HepG2 (cell line): ENCODE measurements around the gene KCNK6. TPM values are rescaled to one million over a fixed set of nuclear protein-coding genes. Genes with fewer than 3 reads are reported as not detected.

Experiments
- ATAC-seq: fragments of 200-7000 bp; cut with Tn5 transposase; 3 replicates; pipeline ENCODE4 v1.9.1; 2020; ENCODE audit warnings: mild to moderate bottlenecking, moderate library complexity
- BruUV-seq: library from RNA; stranded (reverse); fragments of 400-500 nt; replicated peaks from 2 replicates; lab custom pipeline; 2021; lab: Mats Ljungman, UMichigan
- CTCF ChIA-PET: fragments of 300-600 bp; formaldehyde crosslinking; extraction: SDS; loops from one replicate; lab custom pipeline; 2021; ENCODE audit warnings: low total read pairs, inconsistent platforms, low intra/inter-chr PET ratio; lab: Yijun Ruan, JAX
- POLR2A ChIA-PET: fragments of 350-600 bp; sonication (Branson Sonifier 250); formaldehyde crosslinking; loops from one replicate; lab custom pipeline; 2020; ENCODE audit warnings: antibody characterized with exemption, inconsistent platforms; lab: Yijun Ruan, JAX
- DNase-seq: peaks from one replicate; pipeline ENCODE4 v3.0.0-alpha.2; 2015; ENCODE audit warnings: low spot score
- FAIRE-seq: peaks from 3 replicates; lab custom pipeline; 2011; peaks lifted over from hg19 to GRCh38; lab: Jason Lieb, UNC
- H2AFZ ChIP-seq: one replicate; pipeline ENCODE4 v1.6.1; 2011; ENCODE audit warnings: low read length, inconsistent platforms
- H3K27ac ChIP-seq: fragments of 300-600 bp; 3 replicates; pipeline ENCODE4 v1.8.0; 2011; ENCODE audit warnings: mixed run types, mild to moderate bottlenecking, mixed read lengths, low read length, inconsistent platforms; ENCODE audit not compliant: insufficient read depth; ENCODE audit errors: extremely low read length
- H3K27me3 ChIP-seq, 2 experiments: fragments of 200-600 bp in 1 of 2; 2 replicates in 1 of 2; 3 replicates in 1 of 2; pipeline versions ENCODE4 v1.6.0 to v1.8.0; 2011; ENCODE audit warnings: low read length in 2 of 2, mild to moderate bottlenecking in 2 of 2, moderate library complexity in 2 of 2, inconsistent platforms in 1 of 2; ENCODE audit not compliant: insufficient read depth in 2 of 2, control insufficient read depth in 1 of 2
- H3K36me3 ChIP-seq, 2 experiments: fragments of 200-600 bp in 1 of 2; replicated peaks in 1 of 2; 2 replicates in 1 of 2; 3 replicates in 1 of 2; pipeline versions ENCODE4 v1.5.1 to v1.8.0; 2011; ENCODE audit warnings: low read length in 2 of 2, inconsistent platforms in 1 of 2; ENCODE audit not compliant: insufficient read depth in 2 of 2, control insufficient read depth in 1 of 2
- H3K4me1 ChIP-seq: 2 replicates; pipeline ENCODE4 v1.5.1; 2012; ENCODE audit warnings: low read length, inconsistent platforms; ENCODE audit not compliant: insufficient read depth
- H3K4me2 ChIP-seq: 2 replicates; pipeline ENCODE4 v1.6.0; 2011; ENCODE audit warnings: low read depth, low read length, inconsistent platforms
- H3K4me3 ChIP-seq, 3 experiments: fragments of 200-600 bp in 1 of 3; sonication (generic), shearing (Covaris generic) in 1 of 3; replicated peaks in 1 of 3; 2 replicates each; pipeline ENCODE4 v1.5.1; 2011 to 2016; ENCODE audit warnings: low read length in 3 of 3, inconsistent platforms in 2 of 3, low read depth in 2 of 3, mild to moderate bottlenecking in 2 of 3, control low read depth in 1 of 3, mixed read lengths in 1 of 3; ENCODE audit not compliant: insufficient read depth in 1 of 3
- H3K79me2 ChIP-seq: one replicate; pipeline ENCODE4 v1.6.1; 2011; ENCODE audit warnings: low read length, inconsistent platforms; ENCODE audit not compliant: insufficient read depth
- H3K9ac ChIP-seq: 2 replicates; pipeline ENCODE4 v1.6.0; 2011; ENCODE audit warnings: mild to moderate bottlenecking, low read depth, low read length, inconsistent platforms; ENCODE audit not compliant: insufficient read depth
- H3K9me3 ChIP-seq: 2 replicates; pipeline ENCODE4 v1.5.1; 2012; ENCODE audit warnings: mild to moderate bottlenecking, low read length
- H4K20me1 ChIP-seq: 2 replicates; pipeline ENCODE4 v1.6.0; 2011; ENCODE audit warnings: inconsistent platforms, mild to moderate bottlenecking, low read length, moderate library complexity; ENCODE audit not compliant: insufficient read depth
- HCFC1 ChIP-seq: fragments of 150-350 bp; IDR thresholded peaks from 2 replicates; pipeline ENCODE4 v1.6.1; 2014; ENCODE audit warnings: low read depth, low read length
- KMT2B ChIP-seq: IDR thresholded peaks from 2 replicates; pipeline ENCODE4 v1.6.1; 2016; ENCODE audit warnings: missing genetic modification reagents, missing compliant biosample characterization
- MAFG ChIP-seq: sonication (generic); formaldehyde crosslinking; IDR thresholded peaks from 2 replicates; pipeline ENCODE4 v1.5.1; 2020; ENCODE audit warnings: mild to moderate bottlenecking, missing genetic modification reagents
- ZBTB20 ChIP-seq: sonication (generic); formaldehyde crosslinking; IDR thresholded peaks from 2 replicates; pipeline ENCODE4 v1.8.1; 2023; ENCODE audit warnings: missing genetic modification reagents, low read depth, mild to moderate bottlenecking, borderline replicate concordance
- ZNF253 ChIP-seq: sonication (generic); formaldehyde crosslinking; IDR thresholded peaks from 2 replicates; pipeline ENCODE4 v1.8.0; 2022; ENCODE audit warnings: mild to moderate bottlenecking, missing genetic modification reagents, borderline replicate concordance
- WGBS: methylation state at CpG from one replicate; pipeline ENCODE4 v1.1.6; 2017; ENCODE audit warnings: low lambda C conversion rate; 5-methylcytosine and 5-hydroxymethylcytosine counted together
- in situ Hi-C: cut with HindIII; loops from 2 replicates; pipeline ENCODE4 v1.10.0; 2017; ENCODE audit warnings: low pct_unique_long_range_greater_than_20kb; ENCODE audit not compliant: extremely low pct_ligation_motif_present
- intact Hi-C: fragments of 100-400 bp; cut with micrococcal nuclease; formaldehyde crosslinking; loops from one replicate; pipeline ENCODE4 v1.10.0; 2022; ENCODE audit not compliant: unreplicated experiment
- polyA plus RNA-seq, 8 experiments: library from polyadenylated mRNA; depleted of rRNA in 3 of 8; stranded (reverse) in 7 of 8; unstranded in 1 of 8; fragments of >200 nt; fragmentation: Illumina TruSeq in 4 of 8; extraction: Trizol in 4 of 8; gene quantifications; 2 replicates each; pipeline versions ENCODE4 v1.2.1 to v1.2.3, GENCODE V29; 2011 to 2016; ENCODE audit warnings: low read depth in 4 of 8, missing spikeins in 1 of 8, mixed read lengths in 1 of 8; ENCODE audit not compliant: insufficient read depth in 1 of 8
- total RNA-seq, 5 experiments: library from RNA; depleted of rRNA; stranded (reverse); fragments of >200 nt; fragmentation: Illumina TruSeq; extraction: Trizol; gene quantifications; 2 replicates each; pipeline ENCODE4 v1.2.3, GENCODE V29; 2016; ENCODE audit warnings: low read depth in 1 of 5
- TF ChIP-seq, protein P1 (sequence below): sonication (generic); formaldehyde crosslinking; IDR thresholded peaks from 2 replicates; pipeline ENCODE4 v1.8.1; 2023; ENCODE audit warnings: missing genetic modification reagents, mild to moderate bottlenecking, borderline replicate concordance

KCNK6 gene
- total and polyA plus RNA-seq, 2 of the 13 experiments (the other 11 are each of a cell fraction or from before 2014, with no cell fraction given): 0.03 TPM; not detected in 1

GRCh38 chr19:38298821-38299680 lies 20.6 kb upstream of the KCNK6 start:
- no peaks in the 10 kb centered on the region for H3K79me2 ChIP-seq
- CTCF ChIA-PET: no interaction called here
- POLR2A ChIA-PET: no interaction called here
- H3K9me3 ChIP-seq: no peaks in the 10 kb centered on the region
- no peak overlapping the region for H3K4me3 ChIP-seq
- H3K4me2 ChIP-seq: peak overlapping the region; percentile 18; the same call in 1 of the 2 replicates
- peak overlapping the region; percentile 5 for H2AFZ ChIP-seq
- ATAC-seq (no peak), FAIRE-seq (no peak), DNase-seq (no peak)
- H4K20me1 ChIP-seq: no peaks in the 10 kb centered on the region
- peaks cover 40% of the 10 kb centered on the region for H3K4me1 ChIP-seq
- H3K27me3 ChIP-seq: peaks cover 0 to 16% of the 10 kb centered on the region in 2 experiments; a peak in 4 of 5 replicates
- TF ChIP-seq HCFC1 (no peak), ZNF253 (CRISPR knock-in tag) (no peak), MAFG (no peak), KMT2B (no peak), ZBTB20 (no peak)
- TF ChIP-seq, protein P1, sequence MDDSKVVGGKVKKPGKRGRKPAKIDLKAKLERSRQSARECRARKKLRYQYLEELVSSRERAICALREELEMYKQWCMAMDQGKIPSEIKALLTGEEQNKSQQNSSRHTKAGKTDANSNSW (CRISPR knock-in tag): no peak
- no peak overlapping the region for H3K9ac ChIP-seq
- no TSS peak for BruUV-seq
- intact Hi-C loops: no loop called here
- H3K27ac ChIP-seq: no peak overlapping the region
- 14% methylated on average over 10 of the region's 11 CpGs for WGBS
- in situ Hi-C loops: no loop called here
- no peaks in the 10 kb centered on the region for H3K36me3 ChIP-seq
